Brain microvascular endothelial cell (primary cell): ENCODE measurements around the gene CTBP2.
A peak's percentile ranks its signal among the peaks of the same experiment; 100 is the strongest.

Experiments
- DNase-seq: peaks from one replicate; pipeline ENCODE4 v3.0.0-alpha.2; 2020
- H3K27ac ChIP-seq: fragments of 250-450 bp; sonication (Bioruptor Pico); 2 replicates; pipeline ENCODE4 v1.5.1; 2020; ENCODE audit warnings: mild to moderate bottlenecking, moderate library complexity
- H3K27me3 ChIP-seq: fragments of 250-450 bp; sonication (Bioruptor Pico); replicated peaks from 2 replicates; pipeline ENCODE4 v1.5.1; 2020; ENCODE audit warnings: mild to moderate bottlenecking
- H3K36me3 ChIP-seq: fragments of 250-450 bp; sonication (Bioruptor Pico); replicated peaks from 2 replicates; pipeline ENCODE4 v1.5.1; 2020; ENCODE audit warnings: mild to moderate bottlenecking
- H3K4me3 ChIP-seq: 2 replicates; pipeline ENCODE4 v1.5.1; 2011; ENCODE audit warnings: low read depth, mild to moderate bottlenecking, control low read depth, low read length, moderate library complexity
- CTCF ChIP-seq: IDR thresholded peaks from 2 replicates; pipeline ENCODE4 v1.5.1; 2011; ENCODE audit warnings: low read depth, mild to moderate bottlenecking, moderate library complexity, low read length, control low read depth, inconsistent platforms; ENCODE audit errors: missing control alignments
- in situ Hi-C: cut with HindIII; loops from 2 replicates; pipeline ENCODE4 v1.10.0; 2017; ENCODE audit warnings: low sequenced_read_pairs, low pct_ligation_motif_present

CTBP2 gene

GRCh38 chr10:125037145-125037877 is 123.1 kb downstream of the CTBP2 start:
- no peaks in the 10 kb centered on the region for H3K27me3 ChIP-seq
- no peak for TF ChIP-seq CTCF
- H3K27ac ChIP-seq = peak overlapping the region; percentile 87
- peak; percentile 87 for DNase-seq
- H3K36me3 ChIP-seq = no peaks in the 10 kb centered on the region
- no peak overlapping the region for H3K4me3 ChIP-seq
- in situ Hi-C loops = no loop called here

GRCh38 chr10:125035588-125036295 is 124.6 kb downstream of the CTBP2 start:
- no peaks in the 10 kb centered on the region for H3K27me3 ChIP-seq
- H3K27ac ChIP-seq = peak overlapping the region; percentile 87
- H3K4me3 ChIP-seq = peak overlapping the region; percentile 18
- H3K36me3 ChIP-seq = no peaks in the 10 kb centered on the region
- in situ Hi-C loops = no loop called here
- no peak for DNase-seq
- no peak for TF ChIP-seq CTCF

GRCh38 chr10:125035136-125035535 is 125.2 kb downstream of the CTBP2 start:
- H3K27me3 ChIP-seq = no peaks in the 10 kb centered on the region
- DNase-seq = peak; percentile 91
- TF ChIP-seq CTCF = no peak
- H3K27ac ChIP-seq = peak overlapping the region; percentile 87
- peak overlapping the region; percentile 20 for H3K4me3 ChIP-seq
- no peaks in the 10 kb centered on the region for H3K36me3 ChIP-seq
- in situ Hi-C loops = no loop called here

DNA sequence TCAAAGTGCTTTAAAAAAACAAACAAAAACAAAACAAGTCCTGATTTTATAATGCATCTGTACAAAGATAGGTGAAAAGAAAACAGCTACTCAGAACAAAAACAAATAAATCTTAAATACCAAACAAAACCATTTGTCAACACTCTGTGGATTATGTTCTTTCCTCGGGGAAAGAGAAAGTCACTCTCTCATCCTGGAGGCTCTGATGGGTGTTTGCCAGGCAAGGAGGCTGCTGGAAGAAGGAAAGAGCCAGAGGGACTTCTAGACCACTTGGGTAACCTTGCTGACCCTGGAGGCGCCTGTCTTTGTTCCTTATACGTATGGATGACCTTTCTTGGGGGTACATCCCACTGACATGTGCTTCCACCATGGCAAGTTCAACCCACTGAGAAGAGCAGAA is 125.7 kb downstream of the CTBP2 start:
- peak overlapping the region; percentile 87 for H3K27ac ChIP-seq
- in situ Hi-C loops = no loop called here
- no peak for TF ChIP-seq CTCF

GRCh38 chr10:125033146-125033924 is 127.0 kb downstream of the CTBP2 start:
- no peaks in the 10 kb centered on the region for H3K27me3 ChIP-seq
- H3K27ac ChIP-seq = no peak overlapping the region
- DNase-seq = no peak
- H3K4me3 ChIP-seq = no peak overlapping the region
- TF ChIP-seq CTCF = no peak
- in situ Hi-C loops = no loop called here
- no peaks in the 10 kb centered on the region for H3K36me3 ChIP-seq

More for the DNA sequence above, 125.7 kb downstream of the CTBP2 start:
- Histone ChIP-seq H3K27me3 (no peaks in the 10 kb centered on the region), H3K36me3 (no peaks in the 10 kb centered on the region), H3K4me3 (peak overlapping the region; percentile 20)
- no peak for DNase-seq
